DMS153 treated with DMSO at 0.1 percent for 48 hours (cell line): ENCODE measurements around the gene PYGB.
"Not testable (repeated sequence)": the region's sequence is repeated elsewhere in the genome, so short reads cannot be mapped to it uniquely, and the experiment has no call there.

Source experiments
- DNase-seq: peaks from one replicate; lab custom pipeline; 2025; ENCODE audit not compliant: unreplicated experiment; lab: John Stamatoyannopoulos, UW

The PYGB gene

DNA sequence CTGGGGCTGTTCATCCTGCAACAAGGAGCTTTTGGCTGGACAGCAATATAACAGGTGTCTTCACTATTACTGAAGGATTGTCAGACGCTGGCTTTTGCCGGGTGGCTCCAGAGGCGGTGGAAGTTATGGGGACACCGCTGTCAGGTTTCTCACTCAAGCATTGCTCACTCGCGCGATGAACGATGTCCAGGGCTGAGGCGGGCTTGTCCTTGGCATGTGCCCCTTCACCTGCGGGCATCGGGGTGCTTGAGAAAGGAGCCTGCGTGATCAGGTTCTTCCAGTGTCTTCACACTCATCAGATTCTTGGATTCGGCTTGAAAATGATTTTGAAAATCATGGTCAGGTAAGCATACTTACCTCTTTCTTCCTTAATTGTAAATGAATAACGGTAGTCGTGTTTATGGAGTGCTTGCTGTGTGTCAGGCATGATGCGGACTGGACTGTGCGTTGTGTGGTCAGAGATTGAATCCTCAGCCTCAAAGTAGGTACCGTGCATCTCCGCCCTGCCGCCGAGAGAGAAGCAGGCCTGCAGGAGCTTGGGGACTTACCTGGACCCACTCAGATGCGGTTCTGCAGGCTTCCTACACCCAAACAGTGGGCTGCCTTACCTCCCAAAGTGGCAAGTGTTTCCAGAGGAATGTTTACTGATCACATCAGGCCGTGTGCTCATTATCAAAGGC is 18.3 kb upstream of the PYGB start:
- no peak for DNase-seq

DNA sequence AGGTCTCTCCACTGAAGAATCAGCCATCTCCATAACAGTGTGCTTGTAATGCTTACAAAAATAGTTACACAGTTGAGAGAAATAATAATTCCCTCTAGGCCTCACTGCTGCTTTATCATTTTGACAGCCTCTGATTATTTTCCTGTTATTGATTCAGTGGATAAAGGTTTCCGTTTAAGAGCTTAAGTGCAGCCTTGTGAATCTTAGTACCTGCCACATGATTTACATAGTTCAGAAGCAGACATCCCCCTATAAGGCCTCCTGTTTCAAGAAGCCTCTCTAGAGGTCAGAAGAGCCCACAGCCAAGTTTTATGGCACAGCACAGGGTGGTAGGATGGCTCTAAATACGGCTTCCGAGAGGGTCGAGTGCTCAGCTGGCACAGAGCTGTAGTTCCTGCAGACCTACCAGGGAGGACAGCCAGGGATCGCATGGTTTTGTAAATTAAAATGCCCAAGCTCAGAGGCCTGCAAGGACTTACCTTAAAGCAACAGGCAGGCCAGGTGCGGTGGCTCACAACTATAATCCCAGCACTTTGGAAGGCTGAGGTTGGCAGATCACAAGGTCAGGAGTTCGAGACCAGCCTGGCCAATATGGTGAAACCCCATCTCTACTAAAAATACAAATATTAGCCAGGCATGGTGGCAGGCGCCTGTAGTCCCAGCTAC is 17.6 kb upstream of the PYGB start:
- DNase-seq, result no peak

DNA sequence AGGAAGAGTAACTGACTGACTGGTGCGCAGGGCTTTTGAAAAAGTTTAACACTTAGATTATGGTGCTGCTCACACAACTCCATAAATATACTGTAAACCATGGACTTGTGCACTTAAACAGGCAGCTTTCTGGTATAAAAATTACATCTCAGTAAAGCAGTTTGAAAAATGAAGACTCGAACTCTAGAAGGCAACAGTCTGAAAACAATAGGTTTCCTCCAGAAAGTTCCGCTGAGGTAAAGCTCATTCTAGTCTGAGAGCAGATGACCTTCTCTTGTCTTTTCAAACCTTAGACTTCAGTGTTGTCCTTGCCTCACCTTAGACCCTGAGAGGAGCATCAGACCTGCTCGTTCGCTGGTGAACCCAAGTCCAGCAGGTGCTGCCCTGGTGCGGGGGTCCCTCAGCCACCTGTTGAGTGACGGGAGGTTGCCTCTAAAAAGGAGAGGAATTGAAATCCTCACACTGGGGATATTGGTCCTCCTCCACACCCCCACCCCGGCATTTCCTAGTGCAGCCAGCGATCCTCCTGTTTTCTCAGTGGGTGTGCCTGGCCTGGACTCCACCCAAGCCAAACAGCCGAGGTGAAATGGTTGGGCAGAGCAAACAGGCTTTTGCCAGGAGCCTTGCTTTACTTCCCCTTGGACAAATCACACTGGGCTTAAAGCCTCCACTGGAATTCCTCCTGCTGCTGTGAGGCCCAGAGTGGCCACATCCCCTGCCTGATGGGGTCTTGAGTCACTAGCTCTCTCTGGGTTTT is 14.7 kb upstream of the PYGB start:
- peak; percentile 44 for DNase-seq

DNA sequence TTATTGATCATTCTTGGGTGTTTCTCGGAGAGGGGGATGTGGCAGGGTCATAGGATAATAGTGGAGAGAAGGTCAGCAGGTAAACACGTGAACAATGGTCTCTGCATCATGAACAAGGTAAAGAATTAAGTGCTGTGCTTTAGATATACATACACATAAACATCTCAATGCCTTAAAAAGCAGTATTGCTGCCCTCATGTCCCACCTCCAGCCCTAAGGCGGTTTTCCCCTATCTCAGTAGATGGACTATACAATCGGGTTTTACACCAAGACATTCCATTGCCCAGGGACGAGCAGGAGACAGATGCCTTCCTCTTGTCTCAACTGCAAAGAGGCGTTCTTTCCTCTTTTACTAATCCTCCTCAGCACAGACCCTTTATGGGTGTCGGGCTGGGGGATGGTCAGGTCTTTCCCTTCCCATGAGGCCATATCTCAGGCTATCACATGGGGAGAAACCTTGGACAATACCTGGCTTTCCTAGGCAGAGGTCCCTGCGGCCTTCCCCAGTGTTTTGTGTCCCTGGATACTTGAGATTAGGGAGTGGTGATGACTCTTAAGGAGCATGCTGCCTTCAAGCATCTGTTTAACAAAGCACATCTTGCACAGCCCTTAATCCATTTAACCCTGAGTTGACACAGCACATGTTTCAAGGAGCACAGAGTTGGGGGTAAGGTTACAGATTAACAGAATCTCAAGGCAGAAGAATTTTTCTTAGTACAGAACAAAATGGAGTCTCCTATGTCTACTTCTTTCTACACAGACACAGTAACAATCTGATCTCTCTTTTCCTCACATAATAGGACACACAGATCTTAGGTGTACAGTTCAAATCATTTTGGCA is 13.7 kb upstream of the PYGB start:
- not testable (repeated sequence) for DNase-seq

DNA sequence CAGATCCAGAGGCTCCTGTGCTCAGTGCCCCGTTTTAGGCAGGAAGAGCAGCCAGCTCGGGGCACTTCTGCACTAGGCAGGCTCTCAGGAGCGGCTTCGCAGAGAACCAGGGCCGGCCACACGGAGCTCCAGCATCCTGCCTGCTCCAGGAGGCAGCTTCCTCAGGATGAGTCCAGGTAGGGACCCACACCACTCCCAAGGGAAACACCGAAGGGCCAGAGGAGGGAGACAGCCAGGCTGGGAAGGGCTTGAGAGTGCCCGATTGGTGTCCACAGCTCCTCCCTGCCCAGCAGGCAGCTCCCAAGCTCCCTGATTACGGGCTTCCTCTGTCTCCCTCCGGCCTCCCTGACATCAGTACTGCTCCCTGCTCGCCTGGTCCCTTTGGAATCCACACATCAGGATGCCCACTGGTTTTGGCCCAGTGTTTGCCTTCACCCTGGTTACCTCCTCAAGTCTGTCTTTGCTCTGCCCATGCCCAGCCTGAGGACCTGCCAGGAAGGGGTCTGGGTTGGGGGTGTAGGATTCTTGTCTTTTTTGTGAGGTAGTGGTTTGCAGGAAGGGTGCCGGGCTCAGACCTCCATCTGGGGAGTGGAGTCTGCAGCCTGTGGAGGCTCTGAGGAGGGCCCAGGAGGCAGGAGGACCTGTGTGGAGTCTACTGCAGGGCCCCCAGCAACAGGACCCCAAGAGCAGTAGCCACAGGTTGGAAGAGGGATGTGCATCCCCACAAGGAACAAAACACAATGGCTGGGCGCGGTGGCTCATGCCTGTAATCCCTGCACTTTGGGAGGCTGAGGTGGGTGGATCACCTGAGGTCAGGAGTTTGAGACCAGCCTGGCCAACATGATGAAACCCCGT is 11.2 kb upstream of the PYGB start:
- DNase-seq, result no peak

DNA sequence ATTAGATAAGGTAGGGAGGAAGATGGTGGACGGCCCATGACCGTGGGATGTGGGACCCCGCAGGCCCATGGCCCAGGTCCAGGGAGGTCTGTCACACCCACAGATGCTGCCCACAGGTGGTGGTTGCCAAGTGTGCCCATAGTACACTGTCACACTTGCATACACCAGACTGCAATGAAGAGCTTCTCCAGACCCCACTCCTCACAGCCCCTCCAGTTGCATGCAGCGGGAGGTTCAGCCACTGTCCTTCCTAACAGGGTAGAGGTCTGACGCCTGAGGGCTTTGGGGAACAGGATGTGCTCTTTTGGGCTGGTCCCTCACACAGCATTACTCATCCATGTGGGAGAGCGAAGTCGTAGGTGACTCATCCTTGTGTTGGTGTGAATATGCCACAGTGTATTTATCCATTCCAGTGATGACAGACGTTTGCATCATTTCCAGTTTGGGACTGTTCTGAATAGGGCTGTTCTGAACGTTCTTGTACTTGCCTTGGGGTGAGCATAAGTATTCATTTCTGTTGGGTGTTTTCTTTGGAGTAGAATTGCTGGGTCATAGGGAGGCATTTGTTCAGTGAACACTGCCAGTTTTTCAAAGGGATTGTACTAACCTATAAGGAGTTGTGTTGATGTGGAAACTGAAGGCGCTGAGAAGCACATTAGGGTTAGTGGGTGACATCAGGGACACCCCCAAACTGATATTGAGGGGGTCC is 10.1 kb upstream of the PYGB start:
- DNase-seq, result no peak

DNA sequence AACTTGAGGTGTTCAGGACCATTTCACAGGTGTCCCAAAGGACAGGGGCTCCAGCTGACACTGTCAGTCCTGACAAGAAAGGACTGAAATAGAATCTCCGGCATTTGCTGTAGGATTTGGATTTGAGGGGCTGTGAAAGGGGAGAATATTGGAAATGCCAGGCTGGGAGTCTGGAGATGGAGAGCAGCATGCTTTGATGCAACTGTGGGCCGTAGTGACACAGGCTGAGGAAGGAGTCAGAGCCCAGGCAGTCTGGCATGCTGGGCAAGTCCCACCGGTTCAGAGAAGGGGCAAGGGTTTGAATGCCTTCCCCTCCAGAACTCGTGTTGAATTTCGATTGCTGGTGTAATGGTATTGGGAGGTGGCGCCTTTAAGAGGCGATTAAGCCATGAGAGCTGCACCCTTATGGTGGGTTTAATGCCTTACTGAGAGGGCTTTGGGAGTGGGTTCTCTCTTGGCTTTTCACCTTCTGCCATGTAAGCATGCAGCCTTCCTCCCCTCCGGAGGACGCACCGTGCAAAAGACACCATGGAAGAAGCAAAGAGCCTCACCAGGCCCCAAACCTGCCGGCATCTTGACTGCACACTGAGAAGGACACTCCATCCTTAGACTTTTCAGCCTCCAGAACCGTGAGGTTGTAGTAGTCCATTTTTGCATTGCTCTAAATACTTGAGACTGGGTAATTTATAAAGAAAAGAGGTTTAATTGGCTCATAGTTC is 9.4 kb upstream of the PYGB start:
- no peak for DNase-seq

DNA sequence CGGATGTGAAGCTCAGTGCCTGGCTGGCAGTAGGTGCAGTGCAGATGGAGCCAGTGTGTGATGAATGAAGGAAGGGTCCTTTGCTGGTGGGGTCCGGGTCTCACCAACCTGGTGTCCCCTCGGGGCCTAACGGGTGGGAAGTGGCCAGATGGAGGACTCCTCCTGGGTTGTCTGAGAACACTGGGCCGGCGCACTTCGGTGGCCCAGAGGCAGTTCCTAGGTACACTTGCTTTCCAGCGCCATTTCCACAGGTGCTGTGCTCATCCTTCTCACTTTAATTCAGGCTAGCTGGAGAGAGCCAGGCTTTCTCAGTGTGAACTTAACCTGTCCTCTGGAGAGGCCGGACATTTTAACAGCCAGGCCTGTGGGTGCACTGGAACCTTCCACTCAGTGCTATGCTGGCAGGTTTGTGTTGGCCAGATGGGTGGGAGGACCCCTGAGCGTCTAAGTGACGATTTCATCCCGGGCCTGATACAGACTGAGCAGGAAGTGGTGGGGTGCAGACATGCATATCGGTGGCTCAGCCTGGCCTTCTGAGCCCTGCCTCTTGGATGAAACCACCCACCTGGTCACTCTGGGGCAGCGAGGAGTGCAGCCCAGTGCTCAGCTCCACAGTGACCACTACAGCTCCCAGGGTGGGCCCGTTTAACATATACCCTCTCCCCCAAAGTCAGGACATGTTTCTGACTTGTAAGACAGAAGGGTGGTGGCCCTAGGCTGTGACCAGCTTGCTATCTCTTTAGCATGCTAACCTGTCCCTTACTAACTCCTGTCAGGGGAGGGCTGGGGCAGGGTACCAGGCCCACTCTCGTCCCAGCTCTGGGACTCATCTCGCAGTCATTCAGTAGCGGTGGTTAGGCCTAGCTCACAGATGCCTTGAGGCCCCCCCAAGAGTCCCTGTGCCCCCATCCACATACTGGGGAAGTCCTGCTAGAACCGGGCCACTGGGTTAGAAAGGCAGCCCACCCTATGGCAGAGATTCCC is 8.2 kb upstream of the PYGB start:
- no peak for DNase-seq

DNA sequence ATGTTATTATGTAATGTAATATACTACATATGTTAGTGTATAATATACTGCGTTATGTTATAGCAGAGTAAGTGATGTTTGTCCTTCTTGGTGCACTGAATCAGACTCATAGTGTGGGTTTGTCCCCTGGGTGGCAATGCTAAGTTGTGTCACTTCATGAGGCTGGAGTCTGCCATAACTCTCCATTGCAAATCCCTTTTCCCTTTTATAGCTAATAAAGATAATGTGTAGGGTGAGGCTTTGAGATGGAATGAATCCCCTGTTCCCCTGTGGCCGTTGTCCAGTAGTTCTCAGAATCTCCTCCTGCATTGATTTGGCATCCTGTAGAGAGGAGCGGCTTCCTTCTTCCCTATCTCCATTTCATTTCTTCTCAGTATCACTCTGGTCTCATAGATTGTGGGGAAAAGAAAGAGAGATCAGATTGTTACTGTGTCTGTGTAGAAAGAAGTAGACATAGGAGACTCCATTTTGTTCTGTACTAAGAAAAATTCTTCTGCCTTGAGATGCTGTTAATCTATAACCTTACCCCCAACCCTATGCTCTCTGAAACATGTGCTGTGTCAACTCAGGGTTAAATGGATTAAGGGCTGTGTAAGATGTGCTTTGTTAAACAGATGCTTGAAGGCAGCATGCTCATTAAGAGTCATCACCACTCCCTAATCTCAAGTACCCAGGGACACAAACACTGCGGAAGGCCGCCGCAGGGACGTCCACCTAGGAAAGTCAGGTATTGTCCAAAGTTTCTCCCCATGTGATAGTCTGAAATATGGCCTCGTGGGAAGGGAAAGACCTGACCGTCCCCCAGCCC is 6.8 kb upstream of the PYGB start:
- not testable (repeated sequence) for DNase-seq

DNA sequence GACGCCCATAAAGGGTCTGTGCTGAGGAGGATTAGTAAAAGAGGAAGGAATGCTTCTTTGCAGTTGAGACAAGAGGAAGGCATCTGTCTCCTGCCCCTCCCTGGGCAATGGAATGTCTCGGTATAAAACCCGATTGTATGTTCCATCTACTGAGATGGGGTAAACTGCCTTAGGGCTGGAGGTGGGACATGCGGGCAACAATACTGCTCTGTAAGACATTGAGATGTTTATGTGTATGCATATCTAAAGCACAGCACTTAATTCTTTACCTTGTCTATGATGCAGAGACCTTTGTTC is 6.3 kb upstream of the PYGB start:
- not testable (repeated sequence) for DNase-seq

DNA sequence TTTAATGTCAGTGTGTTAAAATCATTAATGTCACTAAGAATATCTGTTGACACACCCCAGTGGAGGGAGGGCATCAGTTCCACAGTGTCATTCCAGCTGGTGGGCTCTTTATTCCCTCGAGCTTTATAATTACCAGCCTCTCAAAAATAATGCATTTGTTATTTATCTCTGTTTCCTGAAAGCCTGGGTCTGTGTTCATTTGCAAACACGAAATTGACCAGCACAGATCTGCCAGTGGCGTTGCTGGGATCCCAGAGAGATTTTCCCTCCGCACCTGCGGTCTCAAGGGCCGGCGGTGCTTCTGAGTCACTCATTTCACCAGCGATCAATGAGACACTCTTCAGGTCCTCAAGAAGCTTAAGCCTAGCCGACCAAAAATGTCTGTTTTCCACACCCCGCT is 5.7 kb upstream of the PYGB start:
- no peak for DNase-seq

DNA sequence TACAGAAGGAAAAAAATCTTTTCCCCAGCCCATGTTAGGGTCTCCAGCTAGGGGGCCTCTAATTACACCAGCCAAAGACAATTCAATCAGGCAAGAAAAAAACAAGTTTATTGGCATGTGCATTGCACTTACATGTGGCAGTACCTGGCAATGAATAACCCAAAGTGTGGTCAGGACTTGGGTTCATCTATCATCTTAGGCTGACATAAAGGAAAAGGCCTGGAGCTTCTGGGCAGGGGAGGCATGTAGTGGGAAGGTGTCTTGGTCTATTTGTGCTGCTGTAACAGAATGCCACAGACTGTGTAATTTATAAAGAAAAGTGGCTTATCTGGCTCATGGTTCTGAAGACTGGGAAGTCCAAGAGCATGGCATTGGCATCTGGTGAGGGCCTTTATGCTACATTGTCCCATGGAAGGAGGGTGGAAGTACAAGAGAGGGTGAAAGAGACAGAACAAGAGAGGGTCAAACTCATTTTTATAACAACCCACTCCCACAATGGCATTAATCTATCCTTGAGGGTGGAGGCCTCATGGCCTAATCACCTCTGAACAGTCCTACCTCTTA is 4.4 kb upstream of the PYGB start:
- DNase-seq, result no peak

DNA sequence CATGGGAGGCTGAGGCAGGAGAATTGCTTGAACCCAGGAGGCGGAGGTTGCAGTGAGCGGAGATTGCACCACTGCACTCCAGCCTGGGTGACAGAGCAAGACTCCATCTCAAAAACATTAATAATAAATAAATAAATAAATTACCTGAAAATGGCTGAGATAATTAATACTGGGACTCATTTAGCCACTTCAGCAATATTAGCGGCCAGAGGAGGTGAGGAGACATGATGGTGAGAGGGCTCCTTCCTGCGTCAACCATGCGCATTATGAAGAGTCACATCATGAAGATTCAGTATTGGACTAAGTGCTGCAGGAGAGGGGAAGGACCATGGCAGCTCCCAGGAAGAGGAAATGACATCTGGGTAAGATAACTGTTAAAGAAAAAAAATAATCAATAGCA is 2.9 kb upstream of the PYGB start:
- no peak for DNase-seq

DNA sequence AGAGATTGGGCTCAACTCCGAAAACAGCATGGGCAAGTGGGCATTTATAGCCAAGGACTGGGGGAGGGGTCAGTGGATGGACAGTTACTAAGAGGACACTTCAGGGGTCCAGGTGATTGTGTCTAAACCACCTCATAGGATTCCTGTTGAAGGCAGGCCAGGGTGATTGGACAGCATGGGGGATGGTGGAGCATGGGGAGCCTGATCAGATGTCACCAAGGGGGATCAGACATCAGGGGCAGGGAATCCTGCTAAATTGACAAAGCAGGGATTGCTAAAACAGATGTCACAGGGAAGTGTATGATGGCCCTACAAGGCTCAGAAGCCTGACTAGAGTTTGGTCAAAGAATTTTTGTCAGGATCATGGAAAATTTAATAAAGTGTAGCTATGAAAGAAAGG is 2.4 kb upstream of the PYGB start:
- no peak for DNase-seq

DNA sequence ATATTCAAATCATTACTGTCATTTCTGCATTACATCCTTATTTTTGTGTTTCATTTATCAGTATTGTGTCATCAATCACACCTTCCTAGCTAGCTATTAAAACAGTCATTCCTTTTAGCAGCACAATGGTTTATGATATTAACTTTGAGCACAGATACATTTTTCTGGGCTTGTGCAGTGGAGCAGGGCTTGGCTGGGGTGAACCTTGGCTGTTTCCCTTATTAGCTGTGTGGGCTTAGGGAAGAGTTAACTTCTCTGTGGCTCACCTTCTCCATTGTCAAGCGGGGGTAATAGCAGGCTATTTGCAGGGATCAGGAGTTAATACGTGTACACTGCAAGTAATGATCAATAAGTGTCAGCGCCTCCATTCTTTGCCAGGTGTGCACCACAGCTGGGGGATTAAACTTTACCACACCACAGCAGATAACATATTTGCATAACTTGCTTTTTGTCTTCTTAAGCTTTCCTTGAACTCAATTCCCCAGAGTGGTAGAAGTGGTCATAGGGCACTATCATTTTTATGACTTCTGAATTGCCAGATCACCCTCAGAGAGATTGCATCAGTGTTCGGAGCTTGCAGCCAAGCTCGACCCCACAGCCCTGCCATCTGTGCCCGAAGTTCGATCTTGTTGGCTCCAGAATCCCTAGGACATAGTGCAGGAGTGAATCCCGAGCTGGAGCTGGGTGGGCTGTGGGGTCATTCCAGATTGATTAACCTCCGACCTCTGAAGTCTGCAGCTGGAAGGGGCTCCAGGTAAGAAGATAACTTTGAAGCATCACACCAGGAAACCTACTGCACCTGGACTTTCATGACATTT is 1.5 kb upstream of the PYGB start:
- DNase-seq, result no peak

DNA sequence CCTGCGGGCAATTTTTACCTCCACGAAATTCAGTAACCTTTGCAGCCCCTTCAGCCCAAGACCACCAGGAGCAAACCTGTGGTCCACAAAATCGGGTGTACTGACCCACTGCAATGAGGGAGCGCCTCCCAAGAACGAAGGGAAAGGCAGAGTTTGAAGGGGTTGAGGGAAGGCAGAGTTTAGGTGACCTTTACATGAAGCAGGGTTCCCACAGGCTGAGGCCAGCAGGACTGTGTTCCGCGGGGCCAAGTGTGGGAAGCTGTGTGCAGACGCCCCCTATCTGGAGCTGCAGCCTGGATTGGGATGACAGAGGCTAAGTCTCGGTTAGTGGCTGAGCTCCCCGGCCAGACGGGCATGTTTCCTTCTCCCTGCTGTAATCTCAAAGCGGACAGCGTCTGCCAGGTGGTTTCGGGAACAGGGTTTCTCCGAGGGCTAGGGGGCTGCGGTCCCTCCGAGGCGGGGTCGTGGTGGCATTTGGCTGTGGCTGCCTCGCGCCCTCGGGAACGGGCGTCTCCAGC is 826 bp upstream of the PYGB start:
- DNase-seq, result peak; percentile 22
